ENCODE measurements around the gene BTBD9. TPM values are rescaled to one million over a fixed set of nuclear protein-coding genes. Genes with fewer than 3 reads are reported as not detected.

The BTBD9 gene
- total RNA-seq, 3 donors from 2014 or later = 12.8 to 25.5 (median 19.0) TPM

- no peak for DNase-seq (ENCODE audit: low spot score in 2 of 2)
- Histone ChIP-seq H3K4me3 (no peak overlapping the region), H3K9me3 (no peaks in the 10 kb centered on the region), H3K27ac (no peak overlapping the region), H3K27me3 (no peaks in the 10 kb centered on the region), H3K36me3 (no peaks in the 10 kb centered on the region), H3K4me1 (no peaks in the 10 kb centered on the region)
- no peak for TF ChIP-seq POLR2A (IDR thresholded peaks at IDR 0.05)
- no peak for TF ChIP-seq POLR2AphosphoS5 (IDR thresholded peaks at IDR 0.05)
- no peak for TF ChIP-seq CTCF (IDR thresholded peaks at IDR 0.05)
- intact Hi-C loops (cut with DNase I; ENCODE audit: low total_unique reads) = no loop called here
Observed at GRCh38 chr6:38579010-38579628, 60.6 kb downstream of the BTBD9 start.

- no peak for TF ChIP-seq CTCF (IDR thresholded peaks at IDR 0.05)
- H3K4me1 ChIP-seq = no peaks in the 10 kb centered on the region
- intact Hi-C loops (cut with DNase I; ENCODE audit: low total_unique reads) = no loop called here
- no peaks in the 10 kb centered on the region for H3K9me3 ChIP-seq
- DNase-seq (ENCODE audit: low spot score in 2 of 2) = no peak
- H3K27ac ChIP-seq = no peak overlapping the region
- no peak overlapping the region for H3K4me3 ChIP-seq
- H3K27me3 ChIP-seq = no peaks in the 10 kb centered on the region
- no peaks in the 10 kb centered on the region for H3K36me3 ChIP-seq
Observed at GRCh38 chr6:38578075-38578474, 61.7 kb downstream of the BTBD9 start.

- Histone ChIP-seq H3K4me3 (no peak overlapping the region), H3K27ac (no peak overlapping the region), H3K4me1 (no peaks in the 10 kb centered on the region), H3K9me3 (no peaks in the 10 kb centered on the region), H3K27me3 (no peaks in the 10 kb centered on the region), H3K36me3 (no peaks in the 10 kb centered on the region)
- intact Hi-C loops (cut with DNase I; ENCODE audit: low total_unique reads) = no loop called here
- DNase-seq (ENCODE audit: low spot score in 2 of 2) = no peak
- TF ChIP-seq POLR2AphosphoS5 (IDR thresholded peaks at IDR 0.05) (no peak), POLR2A (IDR thresholded peaks at IDR 0.05) (no peak), CTCF (IDR thresholded peaks at IDR 0.05) (no peak)
Observed at GRCh38 chr6:38577492-38577891, 62.2 kb downstream of the BTBD9 start.

- no peaks in the 10 kb centered on the region for H3K27me3 ChIP-seq
- H3K4me3 ChIP-seq = no peak overlapping the region
- H3K27ac ChIP-seq = no peak overlapping the region
- TF ChIP-seq CTCF (IDR thresholded peaks at IDR 0.05) (no peak), POLR2AphosphoS5 (IDR thresholded peaks at IDR 0.05) (no peak), POLR2A (IDR thresholded peaks at IDR 0.05) (no peak)
- H3K9me3 ChIP-seq = no peaks in the 10 kb centered on the region
- intact Hi-C loops (cut with DNase I; ENCODE audit: low total_unique reads) = no loop called here
- no peaks in the 10 kb centered on the region for H3K4me1 ChIP-seq
- no peak for DNase-seq (ENCODE audit: low spot score in 2 of 2)
- H3K36me3 ChIP-seq = no peaks in the 10 kb centered on the region
Observed at GRCh38 chr6:38573801-38574395, 65.8 kb downstream of the BTBD9 start.

GRCh38 chr6:38572186-38572813 lies 67.4 kb downstream of the BTBD9 start:
- Histone ChIP-seq H3K27ac (no peak overlapping the region), H3K4me3 (no peak overlapping the region), H3K4me1 (no peaks in the 10 kb centered on the region), H3K27me3 (no peaks in the 10 kb centered on the region), H3K36me3 (no peaks in the 10 kb centered on the region), H3K9me3 (no peaks in the 10 kb centered on the region)
- TF ChIP-seq POLR2AphosphoS5 (IDR thresholded peaks at IDR 0.05) (no peak), CTCF (IDR thresholded peaks at IDR 0.05) (no peak), POLR2A (IDR thresholded peaks at IDR 0.05) (no peak)
- intact Hi-C loops (cut with DNase I; ENCODE audit: low total_unique reads) = no loop called here
- no peak for DNase-seq (ENCODE audit: low spot score in 2 of 2)
